OCI-LY7 (cell line): ENCODE results near the gene KIF6. TPM values are rescaled to one million over a fixed set of nuclear protein-coding genes. Genes with fewer than 3 reads are reported as not detected.

ENCODE experiments used
- BruUV-seq: library from RNA; stranded (reverse); fragments of 400-500 nt; replicated peaks from 2 replicates; lab custom pipeline; 2021; lab: Mats Ljungman, UMichigan
- CTCF ChIA-PET: fragments of 300-600 bp; sonication (Branson Sonifier 250); formaldehyde crosslinking; loops from one replicate; lab custom pipeline; 2022; ENCODE audit warnings: antibody characterized with exemption; ENCODE audit not compliant: unreplicated experiment; lab: Charles Lee
- POLR2A ChIA-PET: fragments of 300-600 bp; sonication (Branson Sonifier 250); formaldehyde crosslinking; loops from one replicate; lab custom pipeline; 2022; ENCODE audit warnings: antibody characterized with exemption; lab: Charles Lee
- DNase-seq: peaks from one replicate; pipeline ENCODE4 v3.0.0-alpha.2; 2015; ENCODE audit warnings: low spot score
- H2AFZ ChIP-seq: fragments of 200-600 bp; sonication (generic), shearing (Covaris generic); 2 replicates; pipeline ENCODE4 v1.6.1; 2014; ENCODE audit warnings: mild to moderate bottlenecking, antibody characterized with exemption, low read length, moderate library complexity
- H3K27ac ChIP-seq: fragments of 200-600 bp; sonication (generic); 2 replicates; pipeline ENCODE4 v1.5.1; 2014; ENCODE audit warnings: mixed run types, low read depth, mild to moderate bottlenecking, moderate library complexity, low read length, inconsistent platforms; ENCODE audit not compliant: poor library complexity, severe bottlenecking
- H3K36me3 ChIP-seq: fragments of 200-600 bp; sonication (generic); 2 replicates; pipeline ENCODE4 v1.6.1; 2014; ENCODE audit warnings: mild to moderate bottlenecking, antibody characterized with exemption, low read length, moderate library complexity, mixed read lengths; ENCODE audit not compliant: insufficient read depth
- H3K4me1 ChIP-seq: fragments of 200-600 bp; sonication (generic); 2 replicates; pipeline ENCODE4 v1.5.1; 2014; ENCODE audit warnings: mild to moderate bottlenecking, low read length; ENCODE audit not compliant: insufficient read depth, poor library complexity, severe bottlenecking
- H3K4me2 ChIP-seq: fragments of 200-600 bp; sonication (generic); 2 replicates; pipeline ENCODE4 v1.6.1; 2014; ENCODE audit warnings: mild to moderate bottlenecking, low read length
- H3K4me3 ChIP-seq: fragments of 200-600 bp; sonication (generic); 2 replicates; pipeline ENCODE4 v1.5.1; 2014; ENCODE audit warnings: mild to moderate bottlenecking, low read depth, low read length; ENCODE audit not compliant: poor library complexity, severe bottlenecking
- H3K79me2 ChIP-seq: fragments of 200-600 bp; sonication (generic); 2 replicates; pipeline ENCODE4 v1.6.1; 2016; ENCODE audit warnings: low read depth, mild to moderate bottlenecking, low read length, moderate library complexity, mixed read lengths; ENCODE audit not compliant: insufficient read depth
- H3K9me2 ChIP-seq: fragments of 200-600 bp; sonication (generic); 2 replicates; pipeline ENCODE4 v1.6.1; 2016; ENCODE audit warnings: mild to moderate bottlenecking, low read length, mixed read lengths; ENCODE audit not compliant: insufficient read depth
- H3K9me3 ChIP-seq: fragments of 200-600 bp; sonication (generic); 2 replicates; pipeline ENCODE4 v1.6.1; 2014; ENCODE audit warnings: mild to moderate bottlenecking, mixed run types, low read length, mixed read lengths
- H4K20me1 ChIP-seq: fragments of 200-600 bp; sonication (generic); 2 replicates; pipeline ENCODE4 v1.6.1; 2014; ENCODE audit warnings: mild to moderate bottlenecking, antibody characterized with exemption, low read length, moderate library complexity, mixed read lengths; ENCODE audit not compliant: insufficient read depth
- CTCF ChIP-seq: fragments of 200-600 bp; sonication (generic); conservative IDR thresholded peaks from 2 replicates; pipeline ENCODE4 v1.5.1; 2014; ENCODE audit warnings: mild to moderate bottlenecking, antibody characterized with exemption, low read length, moderate library complexity, mixed read lengths
- EZH2phosphoT487 ChIP-seq: fragments of 200-600 bp; sonication (generic); IDR thresholded peaks from 2 replicates; pipeline ENCODE4 v1.6.1; 2018; ENCODE audit warnings: low read depth, borderline replicate concordance, mild to moderate bottlenecking, mixed run types, antibody characterized with exemption, low read length, moderate library complexity, mixed read lengths
- intact Hi-C: fragments of 100-400 bp; cut with micrococcal nuclease; formaldehyde crosslinking; loops from one replicate; pipeline ENCODE4 v1.10.0; 2022; ENCODE audit not compliant: unreplicated experiment
- total RNA-seq, 2 experiments: library from RNA; depleted of rRNA in 1 of 2; stranded (reverse); fragments of >200 nt in 1 of 2; shearing (Covaris generic) in 1 of 2; gene quantifications; 2 replicates each; pipeline ENCODE4 v1.2.3, GENCODE V29; 2014 to 2022

KIF6 gene
- total RNA-seq, 2 experiments from 2014 or later: not detected

- Histone ChIP-seq H3K4me2 (no peak overlapping the region), H3K4me1 (no peaks in the 10 kb centered on the region), H3K27ac (no peak overlapping the region), H3K36me3 (no peaks in the 10 kb centered on the region), H3K9me2 (no peaks in the 10 kb centered on the region), H4K20me1 (no peaks in the 10 kb centered on the region), H2AFZ (no peak overlapping the region), H3K4me3 (no peak overlapping the region), H3K9me3 (no peaks in the 10 kb centered on the region), H3K79me2 (no peaks in the 10 kb centered on the region)
- POLR2A ChIA-PET: interaction anchor here (0.6 to 1.2 kb wide), 2 partner anchors 32 to 230 kb away, joined by 3 to 4 read pairs; no protein-coding TSS in a partner anchor
- no peak for DNase-seq
- CTCF ChIA-PET: no interaction called here
- TF ChIP-seq EZH2phosphoT487: no peak
- TF ChIP-seq CTCF: no peak
- BruUV-seq: no TSS peak
- intact Hi-C loops: no loop called here
These were observed 27.9 kb upstream of the KIF6 start for GRCh38 chr6:39752835-39753724.

DNA sequence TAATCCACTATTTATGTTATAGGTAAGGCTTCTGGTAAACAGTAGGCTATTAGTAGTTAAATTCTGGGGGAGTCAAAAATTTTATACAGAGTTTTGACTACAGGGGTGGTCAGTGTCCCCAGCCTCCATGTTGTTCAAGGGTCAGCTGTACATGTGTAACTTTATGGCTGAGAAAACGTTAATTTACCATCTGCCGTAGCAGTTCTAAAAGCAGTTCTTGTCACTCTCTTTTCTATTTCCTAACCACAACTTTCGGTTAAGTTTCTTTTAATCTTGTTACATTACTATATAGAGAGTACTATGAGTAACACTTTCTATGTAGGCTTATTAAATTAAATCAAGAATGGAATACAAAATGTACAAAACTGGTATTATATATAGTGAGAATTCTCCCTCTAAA is 21.6 kb upstream of the KIF6 start:
- no TSS peak for BruUV-seq
- no peak overlapping the region for H3K4me3 ChIP-seq
- H4K20me1 ChIP-seq: no peaks in the 10 kb centered on the region
- DNase-seq: no peak
- no peak for TF ChIP-seq CTCF
- no peak for TF ChIP-seq EZH2phosphoT487
- intact Hi-C loops: no loop called here
- no peaks in the 10 kb centered on the region for H3K79me2 ChIP-seq
- ChIA-PET CTCF (no interaction called here), POLR2A (interaction anchor here (0.7 kb wide), 1 partner anchor 749 kb away, joined by 3 read pairs; no protein-coding TSS in a partner anchor)
- no peak overlapping the region for H2AFZ ChIP-seq
- no peaks in the 10 kb centered on the region for H3K4me1 ChIP-seq
- H3K27ac ChIP-seq: no peak overlapping the region
- no peaks in the 10 kb centered on the region for H3K36me3 ChIP-seq
- H3K4me2 ChIP-seq: no peak overlapping the region
- H3K9me2 ChIP-seq: no peaks in the 10 kb centered on the region
- H3K9me3 ChIP-seq: no peaks in the 10 kb centered on the region

- intact Hi-C loops: no loop called here
- TF ChIP-seq CTCF (no peak), EZH2phosphoT487 (no peak)
These were observed 8.5 kb upstream of the KIF6 start for GRCh38 chr6:39733704-39734103.

More at GRCh38 chr6:39733704-39734103, 8.5 kb upstream of the KIF6 start:
- no peaks in the 10 kb centered on the region for H3K9me2 ChIP-seq
- no peak overlapping the region for H3K27ac ChIP-seq
- no peak for DNase-seq
- H3K36me3 ChIP-seq: no peaks in the 10 kb centered on the region
- no TSS peak for BruUV-seq
- ChIA-PET CTCF (no interaction called here), POLR2A (interaction anchor here (0.6 kb wide), 1 partner anchor 25 kb away, joined by 4 read pairs; no protein-coding TSS in a partner anchor)
- H3K4me3 ChIP-seq: no peak overlapping the region
- no peak overlapping the region for H3K4me2 ChIP-seq
- H3K79me2 ChIP-seq: no peaks in the 10 kb centered on the region
- H3K4me1 ChIP-seq: no peaks in the 10 kb centered on the region
- no peak overlapping the region for H2AFZ ChIP-seq
- no peaks in the 10 kb centered on the region for H4K20me1 ChIP-seq
- H3K9me3 ChIP-seq: no peaks in the 10 kb centered on the region
